ENCODE data around the gene SLC7A4. TPM values are rescaled to one million over a fixed set of nuclear protein-coding genes. Genes with fewer than 3 reads are reported as not detected.

Gene SLC7A4
- polyA plus RNA-seq, 1 of the 3 experiments (the other 2 are of a cell fraction), result 0.02 TPM

DNA sequence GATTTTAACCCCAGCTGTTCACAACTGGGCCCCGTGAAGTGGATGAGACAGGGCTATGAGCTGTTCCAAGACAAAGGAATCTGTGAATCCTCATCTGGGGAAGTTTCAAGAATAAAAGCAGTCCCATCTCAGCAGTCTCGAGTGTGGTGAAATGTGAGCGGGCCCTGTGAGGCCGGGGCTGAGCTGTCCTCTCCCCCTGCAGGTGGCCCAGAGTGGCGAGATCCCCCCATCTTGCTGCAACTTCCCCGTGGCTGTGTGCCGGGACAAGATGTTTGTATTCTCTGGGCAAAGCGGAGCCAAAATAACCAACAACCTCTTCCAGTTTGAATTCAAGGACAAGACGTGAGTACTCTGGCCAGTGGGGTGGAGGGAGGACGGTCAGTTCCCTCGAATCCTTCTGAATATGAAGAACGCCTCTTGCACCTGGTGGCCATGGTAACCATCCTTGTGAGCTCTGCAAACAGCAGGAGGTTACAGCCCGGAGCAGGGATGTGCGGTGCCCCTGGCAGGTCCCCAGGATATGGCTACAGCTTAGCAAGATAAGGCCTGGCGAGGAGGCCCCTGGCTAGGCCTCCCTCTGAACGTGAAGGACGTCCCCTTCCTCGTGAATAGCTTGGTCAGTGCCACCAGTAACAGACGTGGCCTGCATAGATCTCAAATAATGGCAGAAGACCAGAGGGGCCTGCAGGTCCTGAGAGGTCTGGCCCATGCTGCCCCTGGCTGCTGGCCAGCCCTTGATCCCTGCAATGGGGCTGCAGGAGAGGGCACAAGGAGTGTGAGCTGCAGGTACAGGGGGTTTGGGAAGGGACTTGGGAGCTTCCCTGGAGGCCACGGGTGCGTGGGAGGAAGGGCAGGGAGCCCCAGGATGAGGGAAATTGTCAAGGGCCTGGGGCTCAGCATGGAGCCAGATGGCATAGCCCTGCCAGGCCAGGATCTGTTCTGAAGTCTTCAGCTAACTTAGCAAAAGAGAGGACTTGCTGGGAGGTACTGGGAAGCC, 41.9 kb downstream of the SLC7A4 start:
- Histone ChIP-seq H3K4me3 (ENCODE audit: low read depth in 2 of 2, low read length in 1 of 2) (no peak overlapping the region), H3K27ac (ENCODE audit: low read depth in 2 of 2, low read length in 1 of 2) (no peak overlapping the region), H3K79me2 (ENCODE audit: insufficient read depth) (no peaks in the 10 kb centered on the region), H3K9me2 (no peaks in the 10 kb centered on the region), H3K4me2 (no peak overlapping the region), H4K20me1 (ENCODE audit: insufficient read depth) (no peaks in the 10 kb centered on the region), H3K36me3 (replicated peaks in 1 of 2; ENCODE audit: control insufficient read depth in 1 of 2, insufficient read depth in 2 of 2, low read length in 1 of 2) (peaks cover 16 to 64% of the 10 kb centered on the region in 2 experiments), H3K9me3 (no peaks in the 10 kb centered on the region), H3K4me1 (ENCODE audit: control insufficient read depth in 1 of 2, insufficient read depth in 2 of 2, low read depth in 1 of 2, low read length in 1 of 2) (no peaks in the 10 kb centered on the region), H3K27me3 (ENCODE audit: insufficient read depth) (no peaks in the 10 kb centered on the region), H3K9ac (no peak overlapping the region), H3F3A (replicated peaks; ENCODE audit: insufficient read depth) (no peaks in the 10 kb centered on the region), H2AFZ (ENCODE audit: low read depth) (no peak overlapping the region)
- POLR2A ChIA-PET, result interaction anchor here (1.1 to 2.6 kb wide), 3 partner anchors 9 to 104 kb away, joined by 3 to 18 read pairs (median 7); partner anchors contain the start of gene THAP7
- CTCF ChIA-PET, result interaction anchor here (1.1 to 2.2 kb wide), 4 partner anchors 8 to 105 kb away, joined by 3 to 7 read pairs (median 5); partner anchors contain the start of gene LZTR1
- TF ChIP-seq SIN3A (IDR thresholded peaks at IDR 0.05; ENCODE audit: borderline replicate concordance, low read depth, low read length) (no peak), GABPA (IDR thresholded peaks at IDR 0.05; ENCODE audit: low read depth) (no peak), POLR2AphosphoS5 (IDR thresholded peaks at IDR 0.05; ENCODE audit: low read depth, low read length) (no peak), EZH2phosphoT487 (IDR thresholded peaks at IDR 0.05; ENCODE audit: borderline replicate concordance, low read depth) (no peak)
- TF ChIP-seq, protein P1, sequence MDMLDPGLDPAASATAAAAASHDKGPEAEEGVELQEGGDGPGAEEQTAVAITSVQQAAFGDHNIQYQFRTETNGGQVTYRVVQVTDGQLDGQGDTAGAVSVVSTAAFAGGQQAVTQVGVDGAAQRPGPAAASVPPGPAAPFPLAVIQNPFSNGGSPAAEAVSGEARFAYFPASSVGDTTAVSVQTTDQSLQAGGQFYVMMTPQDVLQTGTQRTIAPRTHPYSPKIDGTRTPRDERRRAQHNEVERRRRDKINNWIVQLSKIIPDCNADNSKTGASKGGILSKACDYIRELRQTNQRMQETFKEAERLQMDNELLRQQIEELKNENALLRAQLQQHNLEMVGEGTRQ (IDR thresholded peaks at IDR 0.05; ENCODE audit: borderline replicate concordance, low read depth, low read length), result no peak
- 89% methylated on average over 18 of the region's 21 CpGs for WGBS (ENCODE audit: low lambda C conversion rate)
- no peak for DNase-seq

DNA sequence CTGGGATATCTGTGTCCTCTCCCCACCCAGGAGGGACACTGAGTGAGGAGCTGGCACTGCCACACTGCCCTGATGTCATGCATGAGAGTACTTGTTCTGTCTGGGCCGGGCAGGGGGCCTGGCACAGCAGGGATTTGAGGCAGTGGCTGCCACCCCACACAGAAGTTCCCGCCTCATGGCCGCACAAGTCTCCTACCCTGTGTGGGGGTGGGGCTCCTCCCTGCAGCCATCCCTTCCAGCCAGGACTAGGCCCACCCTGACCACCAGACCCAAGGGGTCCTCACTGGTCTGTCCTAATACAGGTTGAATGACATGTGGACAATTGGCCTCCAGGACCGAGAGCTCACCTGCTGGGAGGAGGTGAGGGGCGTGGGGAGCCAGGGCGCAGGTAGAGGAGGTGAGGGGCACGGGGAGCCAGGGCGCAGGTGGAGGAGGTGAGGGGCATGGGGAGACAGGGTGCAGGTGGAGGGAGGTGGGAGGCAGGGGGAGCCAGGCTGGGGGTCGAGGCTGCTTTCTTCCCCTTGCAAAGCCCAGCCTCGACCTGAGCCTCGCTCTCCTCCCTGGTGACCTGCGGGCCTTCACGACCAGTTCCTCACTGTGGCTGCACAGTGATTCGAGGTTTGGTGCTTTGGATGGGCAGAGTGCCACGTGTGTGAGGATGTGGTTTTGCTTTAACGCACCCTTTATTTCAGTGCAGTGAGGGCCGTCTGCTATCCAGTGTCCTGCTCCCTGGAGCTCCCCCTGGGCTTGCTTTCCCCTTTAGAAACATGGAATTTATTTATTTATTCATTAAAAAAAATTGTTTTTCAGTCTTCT, 42.8 kb downstream of the SLC7A4 start:
- DNase-seq, result no peak
- Histone ChIP-seq H3K9me2 (no peaks in the 10 kb centered on the region), H3K36me3 (replicated peaks in 1 of 2; ENCODE audit: control insufficient read depth in 1 of 2, insufficient read depth in 2 of 2, low read length in 1 of 2) (peaks cover 16 to 64% of the 10 kb centered on the region in 2 experiments), H3F3A (replicated peaks; ENCODE audit: insufficient read depth) (no peaks in the 10 kb centered on the region), H4K20me1 (ENCODE audit: insufficient read depth) (no peaks in the 10 kb centered on the region), H3K4me2 (no peak overlapping the region), H3K27ac (ENCODE audit: low read depth in 2 of 2, low read length in 1 of 2) (no peak overlapping the region), H3K79me2 (ENCODE audit: insufficient read depth) (peaks cover 4% of the 10 kb centered on the region; the same call in 1 of the 2 replicates), H3K9ac (no peak overlapping the region), H2AFZ (ENCODE audit: low read depth) (no peak overlapping the region), H3K4me3 (ENCODE audit: low read depth in 2 of 2, low read length in 1 of 2) (no peak overlapping the region), H3K9me3 (no peaks in the 10 kb centered on the region), H3K4me1 (ENCODE audit: control insufficient read depth in 1 of 2, insufficient read depth in 2 of 2, low read depth in 1 of 2, low read length in 1 of 2) (no peaks in the 10 kb centered on the region), H3K27me3 (ENCODE audit: insufficient read depth) (no peaks in the 10 kb centered on the region)
- ChIA-PET CTCF (interaction anchor here (1.0 to 2.2 kb wide), 4 partner anchors 11 to 104 kb away, joined by 3 to 6 read pairs (median 4); no protein-coding TSS in a partner anchor), POLR2A (interaction anchor here (1.3 to 2.6 kb wide), 2 partner anchors 10 to 13 kb away, joined by 7 to 18 read pairs; partner anchors contain the start of gene THAP7)
- TF ChIP-seq POLR2AphosphoS5 (IDR thresholded peaks at IDR 0.05; ENCODE audit: low read depth, low read length) (no peak), TAF1 (IDR thresholded peaks at IDR 0.05; ENCODE audit: borderline replicate concordance, low read depth, low read length) (no peak), ELF1 (IDR thresholded peaks at IDR 0.05) (no peak), CHD2 (IDR thresholded peaks at IDR 0.05; ENCODE audit: low read length, partially characterized antibody) (no peak), RFX5 (IDR thresholded peaks at IDR 0.05; ENCODE audit: low read length) (no peak), TCF12 (IDR thresholded peaks at IDR 0.05) (no peak), YY1 (IDR thresholded peaks at IDR 0.05; ENCODE audit: low read depth) (no peak)
- TF ChIP-seq, protein P2, sequence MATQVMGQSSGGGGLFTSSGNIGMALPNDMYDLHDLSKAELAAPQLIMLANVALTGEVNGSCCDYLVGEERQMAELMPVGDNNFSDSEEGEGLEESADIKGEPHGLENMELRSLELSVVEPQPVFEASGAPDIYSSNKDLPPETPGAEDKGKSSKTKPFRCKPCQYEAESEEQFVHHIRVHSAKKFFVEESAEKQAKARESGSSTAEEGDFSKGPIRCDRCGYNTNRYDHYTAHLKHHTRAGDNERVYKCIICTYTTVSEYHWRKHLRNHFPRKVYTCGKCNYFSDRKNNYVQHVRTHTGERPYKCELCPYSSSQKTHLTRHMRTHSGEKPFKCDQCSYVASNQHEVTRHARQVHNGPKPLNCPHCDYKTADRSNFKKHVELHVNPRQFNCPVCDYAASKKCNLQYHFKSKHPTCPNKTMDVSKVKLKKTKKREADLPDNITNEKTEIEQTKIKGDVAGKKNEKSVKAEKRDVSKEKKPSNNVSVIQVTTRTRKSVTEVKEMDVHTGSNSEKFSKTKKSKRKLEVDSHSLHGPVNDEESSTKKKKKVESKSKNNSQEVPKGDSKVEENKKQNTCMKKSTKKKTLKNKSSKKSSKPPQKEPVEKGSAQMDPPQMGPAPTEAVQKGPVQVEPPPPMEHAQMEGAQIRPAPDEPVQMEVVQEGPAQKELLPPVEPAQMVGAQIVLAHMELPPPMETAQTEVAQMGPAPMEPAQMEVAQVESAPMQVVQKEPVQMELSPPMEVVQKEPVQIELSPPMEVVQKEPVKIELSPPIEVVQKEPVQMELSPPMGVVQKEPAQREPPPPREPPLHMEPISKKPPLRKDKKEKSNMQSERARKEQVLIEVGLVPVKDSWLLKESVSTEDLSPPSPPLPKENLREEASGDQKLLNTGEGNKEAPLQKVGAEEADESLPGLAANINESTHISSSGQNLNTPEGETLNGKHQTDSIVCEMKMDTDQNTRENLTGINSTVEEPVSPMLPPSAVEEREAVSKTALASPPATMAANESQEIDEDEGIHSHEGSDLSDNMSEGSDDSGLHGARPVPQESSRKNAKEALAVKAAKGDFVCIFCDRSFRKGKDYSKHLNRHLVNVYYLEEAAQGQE (IDR thresholded peaks at IDR 0.05; ENCODE audit: low read depth, low read length), result no peak
- 65% methylated on average over 11 of the region's 17 CpGs for WGBS (ENCODE audit: low lambda C conversion rate)

Data from SK-N-SH (cell line).